ENCODE results near the gene ANO7.

The ANO7 gene

GRCh38 chr2:241205086-241205485 lies 16.6 kb downstream of the ANO7 start:
- no peak for TF ChIP-seq ZFX (IDR thresholded peaks at IDR 0.05)
- TF ChIP-seq, protein P1, sequence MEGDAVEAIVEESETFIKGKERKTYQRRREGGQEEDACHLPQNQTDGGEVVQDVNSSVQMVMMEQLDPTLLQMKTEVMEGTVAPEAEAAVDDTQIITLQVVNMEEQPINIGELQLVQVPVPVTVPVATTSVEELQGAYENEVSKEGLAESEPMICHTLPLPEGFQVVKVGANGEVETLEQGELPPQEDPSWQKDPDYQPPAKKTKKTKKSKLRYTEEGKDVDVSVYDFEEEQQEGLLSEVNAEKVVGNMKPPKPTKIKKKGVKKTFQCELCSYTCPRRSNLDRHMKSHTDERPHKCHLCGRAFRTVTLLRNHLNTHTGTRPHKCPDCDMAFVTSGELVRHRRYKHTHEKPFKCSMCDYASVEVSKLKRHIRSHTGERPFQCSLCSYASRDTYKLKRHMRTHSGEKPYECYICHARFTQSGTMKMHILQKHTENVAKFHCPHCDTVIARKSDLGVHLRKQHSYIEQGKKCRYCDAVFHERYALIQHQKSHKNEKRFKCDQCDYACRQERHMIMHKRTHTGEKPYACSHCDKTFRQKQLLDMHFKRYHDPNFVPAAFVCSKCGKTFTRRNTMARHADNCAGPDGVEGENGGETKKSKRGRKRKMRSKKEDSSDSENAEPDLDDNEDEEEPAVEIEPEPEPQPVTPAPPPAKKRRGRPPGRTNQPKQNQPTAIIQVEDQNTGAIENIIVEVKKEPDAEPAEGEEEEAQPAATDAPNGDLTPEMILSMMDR (conservative IDR thresholded peaks at IDR 0.05) = no peak
- H3K27ac ChIP-seq = no peak overlapping the region

GRCh38 chr2:241207151-241207550 lies 18.7 kb downstream of the ANO7 start:
- no peak overlapping the region for H3K27ac ChIP-seq
- TF ChIP-seq ZFX (IDR thresholded peaks at IDR 0.05) = no peak
- TF ChIP-seq, protein P1 (conservative IDR thresholded peaks at IDR 0.05) = no peak

- no peak overlapping the region for H3K27ac ChIP-seq
- TF ChIP-seq, protein P1 (conservative IDR thresholded peaks at IDR 0.05) = no peak
- TF ChIP-seq ZFX (IDR thresholded peaks at IDR 0.05) = no peak
These were observed 19.2 kb downstream of the ANO7 start for GRCh38 chr2:241207641-241208040.

GRCh38 chr2:241208058-241208457 lies 19.6 kb downstream of the ANO7 start:
- H3K27ac ChIP-seq = no peak overlapping the region
- no peak for TF ChIP-seq ZFX (IDR thresholded peaks at IDR 0.05)
- TF ChIP-seq, protein P1 (conservative IDR thresholded peaks at IDR 0.05) = no peak

DNA sequence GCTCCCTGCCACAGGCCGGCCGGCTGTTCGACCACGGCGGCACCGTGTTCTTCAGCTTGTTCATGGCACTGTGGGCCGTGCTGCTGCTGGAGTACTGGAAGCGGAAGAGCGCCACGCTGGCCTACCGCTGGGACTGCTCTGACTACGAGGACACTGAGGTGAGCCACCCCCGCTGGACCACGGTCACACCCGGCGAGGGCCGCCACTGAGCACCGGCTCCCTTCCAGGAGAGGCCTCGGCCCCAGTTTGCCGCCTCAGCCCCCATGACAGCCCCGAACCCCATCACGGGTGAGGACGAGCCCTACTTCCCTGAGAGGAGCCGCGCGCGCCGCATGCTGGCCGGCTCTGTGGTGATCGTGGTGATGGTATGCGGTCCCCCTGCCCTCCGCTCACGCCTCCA lies 20.8 kb downstream of the ANO7 start:
- TF ChIP-seq, protein P1 (conservative IDR thresholded peaks at IDR 0.05) = no peak
- TF ChIP-seq ZFX (IDR thresholded peaks at IDR 0.05) = no peak
- no peak overlapping the region for H3K27ac ChIP-seq

DNA sequence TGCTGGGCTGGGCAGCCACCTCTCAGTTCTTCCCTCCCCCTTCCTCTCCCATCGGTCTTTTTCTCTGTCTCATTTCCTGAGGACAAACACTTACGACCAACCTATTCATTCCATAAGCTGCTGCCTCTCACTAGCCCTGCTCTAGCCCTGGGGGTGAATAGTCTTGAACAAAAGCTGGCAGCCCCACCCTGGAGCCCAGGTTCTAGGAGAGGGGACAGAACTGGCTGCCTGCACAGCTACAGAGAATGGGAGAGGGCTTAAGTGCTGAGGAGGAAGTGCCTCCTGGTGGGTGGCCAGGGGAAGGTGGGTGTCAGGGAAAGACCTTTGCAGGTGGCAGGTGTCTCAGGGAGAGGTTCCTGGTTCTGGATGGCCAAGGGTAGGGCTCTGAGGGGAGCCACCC lies 22.8 kb downstream of the ANO7 start:
- TF ChIP-seq, protein P1 (conservative IDR thresholded peaks at IDR 0.05) = no peak
- TF ChIP-seq ZFX (IDR thresholded peaks at IDR 0.05) = no peak
- H3K27ac ChIP-seq = no peak overlapping the region

GRCh38 chr2:241213041-241213440 lies 24.6 kb downstream of the ANO7 start:
- H3K27ac ChIP-seq = no peak overlapping the region
- TF ChIP-seq, protein P1 (conservative IDR thresholded peaks at IDR 0.05) = no peak
- no peak for TF ChIP-seq ZFX (IDR thresholded peaks at IDR 0.05)

Data from C4-2B (cell line).